GM23338 (cell line): ENCODE results near the gene SPATA13. TPM values are rescaled to one million over a fixed set of nuclear protein-coding genes. Genes with fewer than 3 reads are reported as not detected.

ENCODE experiments used
- ATAC-seq: fragments of 200-7000 bp; cut with Tn5 transposase; 3 replicates; pipeline ENCODE4 v1.9.1; 2020
- DNase-seq: peaks from one replicate; pipeline ENCODE4 v3.0.0-alpha.2; 2015; ENCODE audit warnings: low spot score
- H2AFZ ChIP-seq: fragments of 200-600 bp; sonication (generic); 2 replicates; pipeline ENCODE4 v1.8.0; 2016; ENCODE audit warnings: antibody characterized with exemption, mild to moderate bottlenecking, moderate library complexity
- H3F3A ChIP-seq: fragments of 200-600 bp; sonication (generic); replicated peaks from 2 replicates; pipeline ENCODE4 v1.8.0; 2017; ENCODE audit warnings: antibody characterized with exemption, mixed run types, low read depth
- H3K27ac ChIP-seq: fragments of 200-600 bp; sonication (generic); 2 replicates; pipeline ENCODE4 v1.6.1; 2016; ENCODE audit warnings: low read depth
- H3K27me3 ChIP-seq: fragments of 200-600 bp; sonication (generic); 2 replicates; pipeline ENCODE4 v1.8.0; 2016; ENCODE audit warnings: mild to moderate bottlenecking, mixed run types, moderate library complexity; ENCODE audit not compliant: insufficient read depth
- H3K36me3 ChIP-seq: fragments of 200-600 bp; sonication (generic); 2 replicates; pipeline ENCODE4 v1.8.0; 2016; ENCODE audit warnings: mild to moderate bottlenecking; ENCODE audit not compliant: insufficient read depth
- H3K4me1 ChIP-seq: fragments of 200-600 bp; sonication (generic); 2 replicates; pipeline ENCODE4 v1.8.0; 2016; ENCODE audit warnings: mild to moderate bottlenecking, moderate library complexity; ENCODE audit not compliant: insufficient read depth
- H3K4me2 ChIP-seq: fragments of 200-600 bp; sonication (generic); 2 replicates; pipeline ENCODE4 v1.7.1; 2017; ENCODE audit warnings: mixed run types
- H3K4me3 ChIP-seq: fragments of 200-600 bp; sonication (generic); 2 replicates; pipeline ENCODE4 v1.6.1; 2016; ENCODE audit warnings: mixed run types
- H3K79me2 ChIP-seq: fragments of 200-600 bp; sonication (generic); replicated peaks from 2 replicates; pipeline ENCODE4 v1.8.0; 2017; ENCODE audit warnings: mild to moderate bottlenecking; ENCODE audit not compliant: insufficient read depth
- H3K9me2 ChIP-seq: fragments of 200-600 bp; sonication (generic); 2 replicates; pipeline ENCODE4 v1.8.0; 2017; ENCODE audit not compliant: insufficient read depth
- H4K20me1 ChIP-seq: fragments of 200-600 bp; sonication (generic); replicated peaks from 2 replicates; pipeline ENCODE4 v1.8.0; 2017; ENCODE audit warnings: mild to moderate bottlenecking; ENCODE audit not compliant: insufficient read depth
- H3K27ac Mint-ChIP-seq: 2 replicates; pipeline ENCODE4 v1.8.0; 2020; ENCODE audit warnings: inconsistent platforms, mild to moderate bottlenecking, moderate library complexity, mixed read lengths
- H3K27me3 Mint-ChIP-seq: 3 replicates; pipeline ENCODE4 v1.8.0; 2022; ENCODE audit warnings: low read depth, mild to moderate bottlenecking, moderate library complexity, mixed read lengths, inconsistent platforms; ENCODE audit not compliant: insufficient read depth, poor library complexity
- H3K36me3 Mint-ChIP-seq: 3 replicates; pipeline ENCODE4 v1.8.0; 2021; ENCODE audit warnings: low read depth, mild to moderate bottlenecking, inconsistent platforms, moderate library complexity, mixed read lengths
- H3K4me1 Mint-ChIP-seq: 3 replicates; pipeline ENCODE4 v1.8.0; 2020; ENCODE audit warnings: mild to moderate bottlenecking, inconsistent platforms, mixed read lengths
- H3K4me3 Mint-ChIP-seq: 3 replicates; pipeline ENCODE4 v1.8.0; 2021; ENCODE audit warnings: moderate library complexity, mild to moderate bottlenecking, inconsistent platforms, mixed read lengths
- H3K9me3 Mint-ChIP-seq: 3 replicates; pipeline ENCODE4 v1.8.0; 2020; ENCODE audit warnings: moderate library complexity, mild to moderate bottlenecking, inconsistent platforms, mixed read lengths
- CREB1 ChIP-seq: fragments of 250-450 bp; sonication (Bioruptor Pico); IDR thresholded peaks from 2 replicates; pipeline ENCODE4 v1.5.0; 2020; ENCODE audit warnings: low read depth, mild to moderate bottlenecking, moderate library complexity
- EZH2 ChIP-seq: fragments of 200-600 bp; sonication (generic); IDR thresholded peaks from one replicate; pipeline ENCODE4 v1.8.0; 2017; ENCODE audit warnings: antibody characterized with exemption, mild to moderate bottlenecking, low read depth; ENCODE audit not compliant: unreplicated experiment
- EZH2phosphoT487 ChIP-seq: fragments of 200-600 bp; sonication (generic); IDR thresholded peaks from one replicate; pipeline ENCODE4 v1.8.1; 2018; ENCODE audit warnings: antibody characterized with exemption; ENCODE audit not compliant: unreplicated experiment
- JUNB ChIP-seq: IDR thresholded peaks from one replicate; pipeline ENCODE4 v1.6.1; 2016; ENCODE audit warnings: antibody characterized with exemption; ENCODE audit not compliant: unreplicated experiment
- NANOG ChIP-seq: IDR thresholded peaks from 2 replicates; pipeline ENCODE4 v1.6.1; 2016; ENCODE audit warnings: antibody characterized with exemption, borderline replicate concordance
- POLR2AphosphoS5 ChIP-seq: IDR thresholded peaks from 2 replicates; pipeline ENCODE4 v1.6.1; 2016; ENCODE audit warnings: antibody characterized with exemption, low read depth
- ZNF331 ChIP-seq: fragments of 250-450 bp; sonication (Bioruptor Pico); IDR thresholded peaks from 2 replicates; pipeline ENCODE4 v1.5.0; 2020; ENCODE audit warnings: low read depth, mild to moderate bottlenecking, moderate library complexity
- polyA plus RNA-seq: library from polyadenylated mRNA; unstranded; fragments of >200 nt; fragmentation: Nextera tagmentation; extraction: Ambion mirVana; gene quantifications from 2 replicates; pipeline ENCODE4 v1.2.1, GENCODE V29; 2016
- total RNA-seq: library from RNA; depleted of rRNA; stranded (reverse); fragments of >200 nt; shearing (Covaris generic); gene quantifications from 2 replicates; pipeline ENCODE4 v1.2.3, GENCODE V29; 2014
- TF ChIP-seq, protein P1 (sequence below): fragments of 250-450 bp; sonication (Bioruptor Pico); IDR thresholded peaks from 2 replicates; pipeline ENCODE4 v1.5.0; 2020; ENCODE audit warnings: mild to moderate bottlenecking, moderate library complexity
- TF ChIP-seq, protein P2 (sequence below), 2 experiments: fragments of 200-600 bp in 1 of 2; sonication (generic) in 1 of 2; conservative IDR thresholded peaks; 2 replicates each; pipeline versions ENCODE4 v1.5.1 to v1.6.1; 2016 to 2017; ENCODE audit warnings: antibody characterized with exemption in 2 of 2, low read depth in 2 of 2, mild to moderate bottlenecking in 2 of 2, moderate library complexity in 1 of 2
- TF ChIP-seq, protein P3 (sequence below): IDR thresholded peaks from one replicate; pipeline ENCODE4 v1.6.1; 2018; ENCODE audit warnings: antibody characterized with exemption; ENCODE audit not compliant: unreplicated experiment

Gene SPATA13
- total and polyA plus RNA-seq, 2 experiments from 2014 or later = 11.9 to 45.7 TPM

DNA sequence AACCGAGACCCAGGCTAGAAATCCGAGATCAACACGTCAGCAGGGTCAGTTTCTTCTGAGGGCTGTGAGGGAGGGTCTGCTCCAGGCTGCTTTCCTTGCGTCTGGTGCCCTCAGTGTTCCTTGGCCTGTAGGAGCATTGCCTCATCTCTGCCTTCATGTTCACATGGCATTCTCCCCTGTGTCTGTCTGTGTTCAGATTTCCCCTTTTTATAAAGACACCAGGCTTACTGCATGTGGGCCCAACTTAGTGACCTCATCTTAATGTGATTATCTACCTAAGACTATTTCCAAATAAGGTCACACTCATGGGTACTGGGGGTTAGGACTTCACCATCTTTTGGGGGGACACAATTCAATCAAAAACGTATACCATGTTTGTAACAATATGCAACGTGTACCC is 91.6 kb downstream of the SPATA13 start:
- ATAC-seq = no peak

More for the DNA sequence above, 91.6 kb downstream of the SPATA13 start:
- Mint-ChIP-seq H3K9me3 (no peaks in the 10 kb centered on the region), H3K4me1 (peaks cover 12% of the 10 kb centered on the region), H3K4me3 (no peak overlapping the region), H3K27ac (no peak overlapping the region), H3K27me3 (peaks cover 3% of the 10 kb centered on the region), H3K36me3 (peaks cover 20% of the 10 kb centered on the region)
- H3K4me2 ChIP-seq = no peak overlapping the region
- no peaks in the 10 kb centered on the region for H3K27me3 ChIP-seq
- no peaks in the 10 kb centered on the region for H3F3A ChIP-seq
- H3K4me3 ChIP-seq = no peak overlapping the region
- no peaks in the 10 kb centered on the region for H3K9me2 ChIP-seq
- H3K27ac ChIP-seq = no peak overlapping the region
- no peak overlapping the region for H2AFZ ChIP-seq
- no peaks in the 10 kb centered on the region; the same call in 1 of the 2 replicates for H3K36me3 ChIP-seq
- H3K4me1 ChIP-seq = peaks cover 8% of the 10 kb centered on the region
- H3K79me2 ChIP-seq = peaks cover under 1% of the 10 kb centered on the region; the same call in 1 of the 2 replicates
- no peak for DNase-seq
- no peaks in the 10 kb centered on the region; the same call in 1 of the 2 replicates for H4K20me1 ChIP-seq
- no peak for TF ChIP-seq JUNB
- TF ChIP-seq NANOG = no peak
- no peak for TF ChIP-seq POLR2AphosphoS5
- TF ChIP-seq EZH2 = no peak
- TF ChIP-seq CREB1 = no peak
- no peak for TF ChIP-seq EZH2phosphoT487
- TF ChIP-seq ZNF331 (CRISPR knock-in tag) = no peak
- TF ChIP-seq, protein P1, sequence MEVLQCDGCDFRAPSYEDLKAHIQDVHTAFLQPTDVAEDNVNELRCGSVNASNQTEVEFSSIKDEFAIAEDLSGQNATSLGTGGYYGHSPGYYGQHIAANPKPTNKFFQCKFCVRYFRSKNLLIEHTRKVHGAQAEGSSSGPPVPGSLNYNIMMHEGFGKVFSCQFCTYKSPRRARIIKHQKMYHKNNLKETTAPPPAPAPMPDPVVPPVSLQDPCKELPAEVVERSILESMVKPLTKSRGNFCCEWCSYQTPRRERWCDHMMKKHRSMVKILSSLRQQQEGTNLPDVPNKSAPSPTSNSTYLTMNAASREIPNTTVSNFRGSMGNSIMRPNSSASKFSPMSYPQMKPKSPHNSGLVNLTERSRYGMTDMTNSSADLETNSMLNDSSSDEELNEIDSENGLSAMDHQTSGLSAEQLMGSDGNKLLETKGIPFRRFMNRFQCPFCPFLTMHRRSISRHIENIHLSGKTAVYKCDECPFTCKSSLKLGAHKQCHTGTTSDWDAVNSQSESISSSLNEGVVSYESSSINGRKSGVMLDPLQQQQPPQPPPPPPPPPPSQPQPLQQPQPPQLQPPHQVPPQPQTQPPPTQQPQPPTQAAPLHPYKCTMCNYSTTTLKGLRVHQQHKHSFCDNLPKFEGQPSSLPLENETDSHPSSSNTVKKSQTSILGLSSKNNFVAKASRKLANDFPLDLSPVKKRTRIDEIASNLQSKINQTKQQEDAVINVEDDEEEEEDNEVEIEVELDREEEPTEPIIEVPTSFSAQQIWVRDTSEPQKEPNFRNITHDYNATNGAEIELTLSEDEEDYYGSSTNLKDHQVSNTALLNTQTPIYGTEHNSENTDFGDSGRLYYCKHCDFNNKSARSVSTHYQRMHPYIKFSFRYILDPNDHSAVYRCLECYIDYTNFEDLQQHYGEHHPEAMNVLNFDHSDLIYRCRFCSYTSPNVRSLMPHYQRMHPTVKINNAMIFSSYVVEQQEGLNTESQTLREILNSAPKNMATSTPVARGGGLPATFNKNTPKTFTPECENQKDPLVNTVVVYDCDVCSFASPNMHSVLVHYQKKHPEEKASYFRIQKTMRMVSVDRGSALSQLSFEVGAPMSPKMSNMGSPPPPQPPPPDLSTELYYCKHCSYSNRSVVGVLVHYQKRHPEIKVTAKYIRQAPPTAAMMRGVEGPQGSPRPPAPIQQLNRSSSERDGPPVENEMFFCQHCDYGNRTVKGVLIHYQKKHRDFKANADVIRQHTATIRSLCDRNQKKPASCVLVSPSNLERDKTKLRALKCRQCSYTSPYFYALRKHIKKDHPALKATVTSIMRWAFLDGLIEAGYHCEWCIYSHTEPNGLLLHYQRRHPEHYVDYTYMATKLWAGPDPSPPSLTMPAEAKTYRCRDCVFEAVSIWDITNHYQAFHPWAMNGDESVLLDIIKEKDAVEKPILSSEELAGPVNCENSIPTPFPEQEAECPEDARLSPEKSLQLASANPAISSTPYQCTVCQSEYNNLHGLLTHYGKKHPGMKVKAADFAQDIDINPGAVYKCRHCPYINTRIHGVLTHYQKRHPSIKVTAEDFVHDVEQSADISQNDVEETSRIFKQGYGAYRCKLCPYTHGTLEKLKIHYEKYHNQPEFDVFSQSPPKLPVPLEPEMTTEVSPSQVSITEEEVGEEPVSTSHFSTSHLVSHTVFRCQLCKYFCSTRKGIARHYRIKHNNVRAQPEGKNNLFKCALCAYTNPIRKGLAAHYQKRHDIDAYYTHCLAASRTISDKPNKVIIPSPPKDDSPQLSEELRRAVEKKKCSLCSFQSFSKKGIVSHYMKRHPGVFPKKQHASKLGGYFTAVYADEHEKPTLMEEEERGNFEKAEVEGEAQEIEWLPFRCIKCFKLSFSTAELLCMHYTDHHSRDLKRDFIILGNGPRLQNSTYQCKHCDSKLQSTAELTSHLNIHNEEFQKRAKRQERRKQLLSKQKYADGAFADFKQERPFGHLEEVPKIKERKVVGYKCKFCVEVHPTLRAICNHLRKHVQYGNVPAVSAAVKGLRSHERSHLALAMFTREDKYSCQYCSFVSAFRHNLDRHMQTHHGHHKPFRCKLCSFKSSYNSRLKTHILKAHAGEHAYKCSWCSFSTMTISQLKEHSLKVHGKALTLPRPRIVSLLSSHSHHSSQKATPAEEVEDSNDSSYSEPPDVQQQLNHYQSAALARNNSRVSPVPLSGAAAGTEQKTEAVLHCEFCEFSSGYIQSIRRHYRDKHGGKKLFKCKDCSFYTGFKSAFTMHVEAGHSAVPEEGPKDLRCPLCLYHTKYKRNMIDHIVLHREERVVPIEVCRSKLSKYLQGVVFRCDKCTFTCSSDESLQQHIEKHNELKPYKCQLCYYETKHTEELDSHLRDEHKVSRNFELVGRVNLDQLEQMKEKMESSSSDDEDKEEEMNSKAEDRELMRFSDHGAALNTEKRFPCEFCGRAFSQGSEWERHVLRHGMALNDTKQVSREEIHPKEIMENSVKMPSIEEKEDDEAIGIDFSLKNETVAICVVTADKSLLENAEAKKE (CRISPR knock-in tag) = no peak
- TF ChIP-seq, protein P2, sequence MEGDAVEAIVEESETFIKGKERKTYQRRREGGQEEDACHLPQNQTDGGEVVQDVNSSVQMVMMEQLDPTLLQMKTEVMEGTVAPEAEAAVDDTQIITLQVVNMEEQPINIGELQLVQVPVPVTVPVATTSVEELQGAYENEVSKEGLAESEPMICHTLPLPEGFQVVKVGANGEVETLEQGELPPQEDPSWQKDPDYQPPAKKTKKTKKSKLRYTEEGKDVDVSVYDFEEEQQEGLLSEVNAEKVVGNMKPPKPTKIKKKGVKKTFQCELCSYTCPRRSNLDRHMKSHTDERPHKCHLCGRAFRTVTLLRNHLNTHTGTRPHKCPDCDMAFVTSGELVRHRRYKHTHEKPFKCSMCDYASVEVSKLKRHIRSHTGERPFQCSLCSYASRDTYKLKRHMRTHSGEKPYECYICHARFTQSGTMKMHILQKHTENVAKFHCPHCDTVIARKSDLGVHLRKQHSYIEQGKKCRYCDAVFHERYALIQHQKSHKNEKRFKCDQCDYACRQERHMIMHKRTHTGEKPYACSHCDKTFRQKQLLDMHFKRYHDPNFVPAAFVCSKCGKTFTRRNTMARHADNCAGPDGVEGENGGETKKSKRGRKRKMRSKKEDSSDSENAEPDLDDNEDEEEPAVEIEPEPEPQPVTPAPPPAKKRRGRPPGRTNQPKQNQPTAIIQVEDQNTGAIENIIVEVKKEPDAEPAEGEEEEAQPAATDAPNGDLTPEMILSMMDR (conservative IDR thresholded peaks at IDR 0.05; ENCODE audit: low read depth in 2 of 2) = no peak
- TF ChIP-seq, protein P3, sequence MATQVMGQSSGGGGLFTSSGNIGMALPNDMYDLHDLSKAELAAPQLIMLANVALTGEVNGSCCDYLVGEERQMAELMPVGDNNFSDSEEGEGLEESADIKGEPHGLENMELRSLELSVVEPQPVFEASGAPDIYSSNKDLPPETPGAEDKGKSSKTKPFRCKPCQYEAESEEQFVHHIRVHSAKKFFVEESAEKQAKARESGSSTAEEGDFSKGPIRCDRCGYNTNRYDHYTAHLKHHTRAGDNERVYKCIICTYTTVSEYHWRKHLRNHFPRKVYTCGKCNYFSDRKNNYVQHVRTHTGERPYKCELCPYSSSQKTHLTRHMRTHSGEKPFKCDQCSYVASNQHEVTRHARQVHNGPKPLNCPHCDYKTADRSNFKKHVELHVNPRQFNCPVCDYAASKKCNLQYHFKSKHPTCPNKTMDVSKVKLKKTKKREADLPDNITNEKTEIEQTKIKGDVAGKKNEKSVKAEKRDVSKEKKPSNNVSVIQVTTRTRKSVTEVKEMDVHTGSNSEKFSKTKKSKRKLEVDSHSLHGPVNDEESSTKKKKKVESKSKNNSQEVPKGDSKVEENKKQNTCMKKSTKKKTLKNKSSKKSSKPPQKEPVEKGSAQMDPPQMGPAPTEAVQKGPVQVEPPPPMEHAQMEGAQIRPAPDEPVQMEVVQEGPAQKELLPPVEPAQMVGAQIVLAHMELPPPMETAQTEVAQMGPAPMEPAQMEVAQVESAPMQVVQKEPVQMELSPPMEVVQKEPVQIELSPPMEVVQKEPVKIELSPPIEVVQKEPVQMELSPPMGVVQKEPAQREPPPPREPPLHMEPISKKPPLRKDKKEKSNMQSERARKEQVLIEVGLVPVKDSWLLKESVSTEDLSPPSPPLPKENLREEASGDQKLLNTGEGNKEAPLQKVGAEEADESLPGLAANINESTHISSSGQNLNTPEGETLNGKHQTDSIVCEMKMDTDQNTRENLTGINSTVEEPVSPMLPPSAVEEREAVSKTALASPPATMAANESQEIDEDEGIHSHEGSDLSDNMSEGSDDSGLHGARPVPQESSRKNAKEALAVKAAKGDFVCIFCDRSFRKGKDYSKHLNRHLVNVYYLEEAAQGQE = no peak
